Activated CD4-positive, CD25-positive, alpha-beta regulatory T cell treated with anti-CD3 and anti-CD28 coated beads, Interleukin-2, amount 50 U/mL, for 24 hours (primary cell): ENCODE results near the gene ARSK.

ENCODE experiments used
- ATAC-seq, 2 donors: fragments of 150-1000 bp; cut with Tn5 transposase; one replicate each; pipeline ENCODE4 v1.10.0; 2021; ENCODE audit warnings: mild to moderate bottlenecking in 1 of 2, moderate library complexity in 1 of 2

ARSK gene

DNA sequence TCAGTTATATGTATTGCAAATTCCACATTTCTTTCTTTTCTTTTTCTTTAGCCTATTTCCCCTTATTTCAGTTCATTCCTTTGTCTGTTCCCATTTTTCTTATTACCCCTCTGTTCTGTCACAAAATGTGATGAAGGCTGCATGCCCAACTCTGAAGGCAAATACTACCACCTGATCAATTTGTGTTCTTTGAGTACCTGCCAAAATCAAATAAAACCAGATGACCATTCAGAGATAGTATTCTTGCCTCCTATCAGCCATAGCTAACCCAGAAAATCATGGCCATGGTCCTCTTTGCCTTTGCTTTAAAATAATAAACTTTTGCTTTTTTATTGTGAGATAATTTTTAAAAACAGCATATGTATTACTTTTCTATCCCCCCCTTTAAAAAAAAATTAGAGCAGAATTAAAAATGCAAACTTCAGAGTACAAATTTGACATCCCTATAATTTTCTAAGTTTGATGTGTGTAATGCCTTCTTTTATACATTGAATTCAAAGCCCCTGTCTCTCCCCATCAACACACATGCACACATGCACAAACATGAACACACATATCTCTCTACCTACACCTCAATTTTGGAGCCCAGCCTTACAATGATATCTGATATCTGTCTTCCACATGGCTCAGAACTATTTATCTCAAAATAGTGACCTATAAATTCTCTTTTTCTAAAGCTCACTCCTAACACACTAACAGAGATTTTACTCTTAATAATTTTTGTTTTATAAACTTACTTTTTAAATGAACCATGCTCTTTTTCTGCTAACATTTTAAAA is 95.1 kb downstream of the ARSK start:
- ATAC-seq: no peak

DNA sequence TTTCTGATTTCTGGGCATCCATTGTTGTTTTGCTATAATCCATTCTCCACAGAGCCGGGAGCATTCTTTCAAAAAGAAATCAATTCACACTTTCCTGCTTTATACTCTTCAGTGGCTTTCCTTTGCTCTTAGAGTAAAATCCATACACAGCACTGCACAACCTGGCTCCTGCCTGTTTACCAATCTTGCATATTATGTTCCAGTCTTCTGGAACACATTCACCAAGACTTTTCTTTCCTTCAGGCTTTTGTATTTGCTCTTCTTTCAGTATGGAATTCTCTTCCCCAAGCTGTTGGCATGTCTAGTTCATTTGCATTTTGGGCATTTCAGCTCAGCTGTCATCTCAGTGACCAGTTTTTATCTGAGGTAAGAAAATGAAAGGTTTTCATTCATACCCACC is 97.9 kb downstream of the ARSK start:
- ATAC-seq: no peak

DNA sequence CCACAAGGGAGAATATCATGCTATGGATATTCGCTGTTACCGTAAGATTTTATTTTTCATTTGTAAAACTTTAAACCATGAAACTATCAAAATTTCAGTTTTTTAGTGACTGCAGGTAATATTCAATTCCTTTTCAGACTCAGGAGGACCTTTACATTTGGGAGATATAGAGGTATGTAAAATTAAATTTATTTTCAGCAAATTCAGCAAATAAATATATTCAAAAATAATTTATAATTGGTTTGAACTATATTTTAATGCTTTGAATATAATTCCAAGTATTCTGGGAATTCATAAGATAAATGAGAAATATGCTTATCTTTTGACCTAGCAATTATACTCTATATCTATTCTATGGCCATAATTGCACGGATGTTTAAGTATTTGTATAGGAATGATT is 99.3 kb downstream of the ARSK start:
- ATAC-seq: no peak
